H1 (cell line): ENCODE data around the gene FASTK. TPM values are rescaled to one million over a fixed set of nuclear protein-coding genes. Genes with fewer than 3 reads are reported as not detected.
A peak's percentile ranks its signal among the peaks of the same experiment; 100 is the strongest.

Experiments
- CTCF ChIA-PET: fragments of 300-600 bp; sonication (Branson Sonifier 250); formaldehyde crosslinking; loops from one replicate; lab custom pipeline; 2021; ENCODE audit not compliant: partially characterized antibody; lab: Charles Lee
- POLR2A ChIA-PET: fragments of 300-600 bp; sonication (Branson Sonifier 250); formaldehyde crosslinking; loops from one replicate; lab custom pipeline; 2021; ENCODE audit warnings: inconsistent platforms; ENCODE audit not compliant: partially characterized antibody; lab: Charles Lee
- DNase-seq, 2 experiments: peaks; one replicate each; pipeline versions ENCODE4 v3.0.0 to v3.0.0-alpha.2; 2010 to 2022; ENCODE audit warnings: low spot score in 2 of 2, low read depth in 1 of 2, mixed read lengths in 1 of 2
- FAIRE-seq: peaks from 2 replicates; lab custom pipeline; 2011; peaks lifted over from hg19 to GRCh38; lab: Jason Lieb, UNC
- H2AFZ ChIP-seq: 2 replicates; pipeline ENCODE4 v1.8.1; 2012; ENCODE audit warnings: low read length, inconsistent platforms
- H2AK5ac ChIP-seq: 2 replicates; pipeline ENCODE4 v1.6.1; 2013; ENCODE audit warnings: low read depth, low read length
- H2BK120ac ChIP-seq: replicated peaks from 2 replicates; pipeline ENCODE3; 2013; ENCODE audit warnings: low read depth, low read length, inconsistent platforms
- H2BK12ac ChIP-seq: 2 replicates; pipeline ENCODE4 v1.6.1; 2013; ENCODE audit warnings: low read depth, low read length
- H2BK15ac ChIP-seq: 2 replicates; pipeline ENCODE4 v1.6.1; 2013; ENCODE audit warnings: low read length
- H2BK20ac ChIP-seq: 2 replicates; pipeline ENCODE4 v1.6.1; 2013; ENCODE audit warnings: low read length
- H2BK5ac ChIP-seq: 2 replicates; pipeline ENCODE4 v1.6.1; 2013; ENCODE audit warnings: low read depth, low read length
- H3K14ac ChIP-seq: 2 replicates; pipeline ENCODE4 v1.6.1; 2013; ENCODE audit warnings: inconsistent platforms; ENCODE audit not compliant: insufficient read length
- H3K18ac ChIP-seq: 2 replicates; pipeline ENCODE4 v1.6.1; 2013; ENCODE audit warnings: low read length; ENCODE audit errors: extremely low read depth
- H3K23ac ChIP-seq: 2 replicates; pipeline ENCODE4 v1.6.1; 2013; ENCODE audit warnings: inconsistent platforms; ENCODE audit not compliant: insufficient read length
- H3K23me2 ChIP-seq: 2 replicates; pipeline ENCODE4 v1.6.1; 2013; ENCODE audit warnings: low read depth, low read length
- H3K27ac ChIP-seq: 2 replicates; pipeline ENCODE4 v1.6.1; 2011; ENCODE audit warnings: low read depth, low read length, inconsistent platforms
- H3K27me3 ChIP-seq, 4 experiments: replicated peaks in 1 of 4; 1 replicate in 1 of 4; 2 replicates in 3 of 4; pipeline versions ENCODE4 v1.6.1 to v1.8.1; 2011 to 2013; ENCODE audit warnings: low read length in 3 of 4, mild to moderate bottlenecking in 3 of 4, inconsistent platforms in 2 of 4, mixed read lengths in 2 of 4, moderate library complexity in 1 of 4; ENCODE audit not compliant: control insufficient read depth in 3 of 4, insufficient read depth in 3 of 4; ENCODE audit errors: extremely low read depth in 1 of 4
- H3K36me3 ChIP-seq, 4 experiments: 2 replicates each; pipeline versions ENCODE4 v1.6.1 to v1.8.1; 2011 to 2013; ENCODE audit warnings: mild to moderate bottlenecking in 4 of 4, low read length in 3 of 4, moderate library complexity in 2 of 4, control low read depth in 1 of 4, inconsistent platforms in 1 of 4; ENCODE audit not compliant: insufficient read depth in 4 of 4, control insufficient read depth in 2 of 4
- H3K4ac ChIP-seq: replicated peaks from 2 replicates; pipeline ENCODE3; 2013; ENCODE audit warnings: low read length, low read depth, mixed read lengths, inconsistent platforms; ENCODE audit not compliant: insufficient read length
- H3K4me1 ChIP-seq, 4 experiments: replicated peaks in 1 of 4; 1 replicate in 1 of 4; 2 replicates in 3 of 4; pipeline versions ENCODE4 v1.6.1 to v1.8.1; 2011 to 2013; ENCODE audit warnings: low read length in 3 of 4, inconsistent platforms in 2 of 4, mixed read lengths in 1 of 4; ENCODE audit not compliant: insufficient read depth in 4 of 4, control insufficient read depth in 3 of 4
- H3K4me2 ChIP-seq, 2 experiments: 2 replicates each; pipeline versions ENCODE4 v1.6.1 to v1.8.1; 2011 to 2013; ENCODE audit warnings: low read depth in 2 of 2, low read length in 2 of 2, control low read depth in 1 of 2, inconsistent platforms in 1 of 2, mild to moderate bottlenecking in 1 of 2; ENCODE audit not compliant: insufficient read depth in 1 of 2
- H3K4me3 ChIP-seq, 4 experiments: fragments of 200-600, 300-600 bp in 1 of 4; sonication (generic), shearing (Covaris generic), sonication (Bioruptor Twin) in 1 of 4; 2 replicates each; pipeline versions ENCODE4 v1.5.1 to v1.8.1; 2011 to 2016; ENCODE audit warnings: low read length in 4 of 4, low read depth in 3 of 4, control low read depth in 2 of 4, inconsistent platforms in 2 of 4, mild to moderate bottlenecking in 2 of 4, mixed read lengths in 1 of 4, moderate library complexity in 1 of 4; ENCODE audit not compliant: insufficient read depth in 2 of 4; ENCODE audit errors: extremely low read depth in 1 of 4
- H3K56ac ChIP-seq: replicated peaks from 2 replicates; pipeline ENCODE3; 2013; ENCODE audit warnings: low read depth, mild to moderate bottlenecking, mixed read lengths, low read length, inconsistent platforms; ENCODE audit not compliant: insufficient read length
- H3K79me1 ChIP-seq: 2 replicates; pipeline ENCODE4 v1.6.1; 2013; ENCODE audit warnings: low read depth, low read length, control low read depth
- H3K79me2 ChIP-seq, 2 experiments: 2 replicates each; pipeline versions ENCODE4 v1.6.1 to v1.8.1; 2012 to 2013; ENCODE audit warnings: low read length in 2 of 2, mild to moderate bottlenecking in 2 of 2, inconsistent platforms in 1 of 2; ENCODE audit not compliant: insufficient read depth in 2 of 2, control insufficient read depth in 1 of 2
- H3K9ac ChIP-seq, 4 experiments: replicated peaks in 1 of 4; 1 replicate in 1 of 4; 2 replicates in 3 of 4; pipeline versions ENCODE4 v1.6.1 to v1.8.1; 2011 to 2013; ENCODE audit warnings: low read depth in 3 of 4, low read length in 3 of 4, control low read depth in 2 of 4, mild to moderate bottlenecking in 2 of 4, moderate library complexity in 2 of 4, inconsistent platforms in 1 of 4; ENCODE audit errors: extremely low read depth in 1 of 4
- H3K9me3 ChIP-seq, 2 experiments: 2 replicates each; pipeline versions ENCODE4 v1.6.1 to v1.8.1; 2012 to 2013; ENCODE audit warnings: mild to moderate bottlenecking in 2 of 2, moderate library complexity in 2 of 2, control low read depth in 1 of 2, inconsistent platforms in 1 of 2, low read depth in 1 of 2, low read length in 1 of 2, mixed read lengths in 1 of 2; ENCODE audit not compliant: insufficient read depth in 2 of 2
- H4K20me1 ChIP-seq, 2 experiments: replicated peaks in 1 of 2; 2 replicates each; pipeline versions ENCODE3 to v1.8.1; 2011 to 2013; ENCODE audit warnings: inconsistent platforms in 2 of 2, low read length in 2 of 2, mild to moderate bottlenecking in 1 of 2; ENCODE audit not compliant: insufficient read depth in 2 of 2, control insufficient read depth in 1 of 2
- H4K5ac ChIP-seq: 2 replicates; pipeline ENCODE4 v1.6.1; 2013; ENCODE audit warnings: low read length, low read depth, mixed read lengths, inconsistent platforms; ENCODE audit not compliant: insufficient read length
- H4K8ac ChIP-seq: 2 replicates; pipeline ENCODE4 v1.8.0; 2013; ENCODE audit warnings: mild to moderate bottlenecking, moderate library complexity, low read length, inconsistent platforms; ENCODE audit not compliant: insufficient read depth; ENCODE audit errors: extremely low read depth
- H4K91ac ChIP-seq: replicated peaks from 2 replicates; pipeline ENCODE3; 2013; ENCODE audit warnings: low read length, mixed read lengths, inconsistent platforms; ENCODE audit not compliant: insufficient read length
- CREB1 ChIP-seq: IDR thresholded peaks from 2 replicates; pipeline ENCODE4 v1.6.1; 2012; ENCODE audit warnings: inconsistent platforms
- EP300 ChIP-seq, 2 experiments: IDR thresholded peaks; 1 replicate in 1 of 2; 2 replicates in 1 of 2; pipeline ENCODE4 v1.6.1; 2011 to 2012; ENCODE audit warnings: low read depth in 2 of 2, low read length in 2 of 2, mild to moderate bottlenecking in 2 of 2, borderline replicate concordance in 1 of 2, inconsistent platforms in 1 of 2, moderate library complexity in 1 of 2
- EZH2 ChIP-seq: fragments of 200-600 bp; sonication (generic); IDR thresholded peaks from 2 replicates; pipeline ENCODE4 v1.7.1; 2012; ENCODE audit warnings: low read depth, mild to moderate bottlenecking, moderate library complexity, low read length, inconsistent platforms; ENCODE audit not compliant: severe bottlenecking
- MAFK ChIP-seq: IDR thresholded peaks from 2 replicates; pipeline ENCODE4 v1.6.1; 2012; ENCODE audit warnings: low read depth, mild to moderate bottlenecking, improper control_type of control experiment, low read length
- RFX5 ChIP-seq: IDR thresholded peaks from 2 replicates; pipeline ENCODE4 v1.6.1; 2011; ENCODE audit warnings: low read depth, low read length, improper control_type of control experiment, borderline replicate concordance
- SRF ChIP-seq: IDR thresholded peaks from 2 replicates; pipeline ENCODE4 v1.6.1; 2011; ENCODE audit warnings: mild to moderate bottlenecking, low read depth, low read length, moderate library complexity
- TCF12 ChIP-seq: IDR thresholded peaks from 2 replicates; pipeline ENCODE4 v1.6.1; 2011; ENCODE audit warnings: low read depth, mild to moderate bottlenecking, low read length
- YY1 ChIP-seq: IDR thresholded peaks from 2 replicates; pipeline ENCODE4 v1.6.1; 2011; ENCODE audit warnings: low read depth, mild to moderate bottlenecking, low read length
- ZNF274 ChIP-seq: IDR thresholded peaks from 2 replicates; pipeline ENCODE4 v1.7.0; 2012; ENCODE audit warnings: low read length, borderline replicate concordance; ENCODE audit errors: extremely low read depth
- WGBS, 2 experiments: shearing (Covaris generic) in 1 of 2; methylation state at CpG; one replicate each; pipeline versions ENCODE4 v1.1.6 to v1.1.7; 2013 to 2015; ENCODE audit warnings: low lambda C conversion rate in 2 of 2, mixed read lengths in 2 of 2, inconsistent platforms in 1 of 2, low coverage in 1 of 2, missing lambda C conversion rate in 1 of 2; ENCODE audit not compliant: insufficient replicate concordance in 2 of 2, insufficient coverage in 1 of 2, insufficient read length in 1 of 2; ENCODE audit errors: extremely low coverage in 1 of 2, missing lambda C conversion rate in 1 of 2; 5-methylcytosine and 5-hydroxymethylcytosine counted together
- polyA plus RNA-seq, 7 experiments: library from polyadenylated mRNA; depleted of rRNA in 3 of 7; stranded (reverse) in 5 of 7; unstranded in 2 of 7; fragments of >200 nt in 5 of 7; fragments of 200-250 nt in 2 of 7; gene quantifications; 1 replicate in 5 of 7; 2 replicates in 1 of 7; 4 replicates in 1 of 7; pipeline versions ENCODE4 v1.2.1 to v1.2.3, GENCODE V29; 2011 to 2013; ENCODE audit warnings: missing spikeins in 2 of 7, mixed read lengths in 2 of 7
- total RNA-seq: library from RNA; stranded (reverse); fragmentation: NEBNext Ultra II Directional; extraction: Animal tissue kit (Norgen Biotek cat#: 25700); gene quantifications from 2 replicates; pipeline ENCODE4 v1.2.1, GENCODE V29; 2021
- TF ChIP-seq, protein P1 (sequence below): IDR thresholded peaks from 2 replicates; pipeline ENCODE4 v1.6.1; 2011; ENCODE audit warnings: low read depth, mild to moderate bottlenecking, low read length; ENCODE audit not compliant: insufficient read depth

The FASTK gene
- total and polyA plus RNA-seq, 2 of the 8 experiments (the other 6 are each of a cell fraction or from before 2014, with no cell fraction given) = 39.4 to 84.0 TPM

- peaks cover 0 to 28% (median 14%) of the 10 kb centered on the region in 4 experiments; a peak in 6 of 7 replicates for H3K27me3 ChIP-seq
- H2BK120ac ChIP-seq = no peak overlapping the region
- H3K23ac ChIP-seq = no peak overlapping the region
- no peak overlapping the region for H3K14ac ChIP-seq
- H3K18ac ChIP-seq = no peak overlapping the region
- ChIA-PET POLR2A (interaction anchor here (0.6 to 4.9 kb wide), 7 partner anchors 11 to 69 kb away, joined by 3 to 33 read pairs (median 3); partner anchors contain the start of gene ABCB8), CTCF (interaction anchor here (0.8 to 15.1 kb wide), 13 partner anchors 11 to 139 kb away, joined by 3 to 448 read pairs (median 4); partner anchors contain the start of genes ABCB8 and ABCF2)
- peaks cover 6 to 51% of the 10 kb centered on the region in 2 experiments; a peak in 3 of 4 replicates for H3K79me2 ChIP-seq
- no peaks in the 10 kb centered on the region for H3K36me3 ChIP-seq
- no peak overlapping the region for H2AFZ ChIP-seq
- H3K9ac ChIP-seq = peak overlapping the region in 2 of 4 experiments; percentile 60 to 67; a peak in 4 of 7 replicates
- H3K79me1 ChIP-seq = peaks cover 7% of the 10 kb centered on the region; the same call in 1 of the 2 replicates
- H3K4me2 ChIP-seq = peak overlapping the region; percentile 73 to 83
- H2BK5ac ChIP-seq = no peak overlapping the region
- H3K4ac ChIP-seq = peak overlapping the region; percentile 32
- no peak overlapping the region; the same call in 1 of the 2 replicates for H4K8ac ChIP-seq
- H2AK5ac ChIP-seq = no peak overlapping the region
- H4K20me1 ChIP-seq = peaks cover 32 to 47% of the 10 kb centered on the region in 2 experiments
- no peak overlapping the region for H3K27ac ChIP-seq
- H4K91ac ChIP-seq = no peak overlapping the region
- 13% methylated on average over 16 of the region's 16 CpGs; no CpG with 5 or more reads in 1 of the 2 experiments for WGBS, 2 experiments
- H2BK12ac ChIP-seq = no peak overlapping the region
- no peak overlapping the region for H2BK20ac ChIP-seq
- peaks cover 20% of the 10 kb centered on the region; the same call in 1 of the 2 replicates for H3K23me2 ChIP-seq
- 0 out of 2 replicates have a peak overlapping the region, but pooled peaks have one; percentile 53 for H2BK15ac ChIP-seq
- no peak overlapping the region for H4K5ac ChIP-seq
- H3K9me3 ChIP-seq = no peaks in the 10 kb centered on the region
- no peak for FAIRE-seq
- DNase-seq = no peak
- peaks cover 6 to 40% (median 23%) of the 10 kb centered on the region in 4 experiments for H3K4me1 ChIP-seq
- peak overlapping the region; percentile 58 to 75 (median 66) for H3K4me3 ChIP-seq
- H3K56ac ChIP-seq = no peak overlapping the region
- no peak for TF ChIP-seq YY1
- no peak for TF ChIP-seq RFX5
- no peak for TF ChIP-seq ZNF274
- TF ChIP-seq, protein P1, sequence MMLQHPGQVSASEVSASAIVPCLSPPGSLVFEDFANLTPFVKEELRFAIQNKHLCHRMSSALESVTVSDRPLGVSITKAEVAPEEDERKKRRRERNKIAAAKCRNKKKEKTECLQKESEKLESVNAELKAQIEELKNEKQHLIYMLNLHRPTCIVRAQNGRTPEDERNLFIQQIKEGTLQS = no peak
- no peak for TF ChIP-seq EP300 (IDR thresholded peaks at IDR 0.05; ENCODE audit: borderline replicate concordance in 1 of 2, low read depth in 2 of 2, low read length in 2 of 2)
- no peak for TF ChIP-seq CREB1
- no peak for TF ChIP-seq TCF12
- TF ChIP-seq EZH2 = no peak
- TF ChIP-seq MAFK = no peak
- TF ChIP-seq SRF = no peak
These were observed 7.6 kb upstream of the FASTK start for GRCh38 chr7:151088019-151088855.
